ENCODE measurements around the gene IDUA. TPM values are rescaled to one million over a fixed set of nuclear protein-coding genes. Genes with fewer than 3 reads are reported as not detected.

The IDUA gene
- total and polyA plus RNA-seq, 4 donors: 7.5 to 66.5 (median 21.6) TPM

- WGBS, 2 donors: 1 to 3% methylated on average over 40 to 54 of the region's 54 CpGs
- H3K4me1 ChIP-seq (ENCODE audit: control insufficient read depth in 5 of 5, insufficient read depth in 5 of 5, low read length in 5 of 5): peaks cover 0 to 20% (median 3%) of the 10 kb centered on the region in 5 donors
- H3K27me3 ChIP-seq (ENCODE audit: control insufficient read depth in 3 of 3, insufficient read depth in 3 of 3, low read length in 2 of 3): peaks cover 14 to 64% (median 32%) of the 10 kb centered on the region in 3 donors
- peaks cover 0 to 13% (median 0%) of the 10 kb centered on the region in 4 donors for H3K9me3 ChIP-seq (ENCODE audit: control insufficient read depth in 4 of 4, insufficient read depth in 3 of 4, low read length in 3 of 4)
- TF ChIP-seq CTCF (IDR thresholded peaks at IDR 0.05; ENCODE audit: control extremely low read depth, extremely low read depth): no peak
- no peaks in the 10 kb centered on the region for H3K36me3 ChIP-seq (ENCODE audit: control insufficient read depth in 4 of 4, insufficient read depth in 4 of 4, low read length in 4 of 4)
- H3K27ac ChIP-seq (ENCODE audit: low read depth in 1 of 2, low read length in 1 of 2): no peak overlapping the region
- peak overlapping the region; percentile 7 for H3K4me3 ChIP-seq
- DNase-seq (peak in 2 of 3 donors; percentile 59 to 72), ATAC-seq (ENCODE audit: insufficient read depth, low FRiP score) (no peak)
- no peak overlapping the region for H3K9ac ChIP-seq (ENCODE audit: insufficient read depth in 1 of 2, low read length in 2 of 2)
These were observed 15.3 kb downstream of the IDUA start for GRCh38 chr4:1002131-1002630.

GRCh38 chr4:1002631-1003251 lies 15.9 kb downstream of the IDUA start:
- WGBS, 2 donors: 3 to 9% methylated on average over 16 to 75 of the region's 75 CpGs
- no peak for DNase-seq
- TF ChIP-seq CTCF (IDR thresholded peaks at IDR 0.05; ENCODE audit: control extremely low read depth, extremely low read depth): no peak

GRCh38 chr4:1003271-1004070 lies 16.6 kb downstream of the IDUA start:
- Histone ChIP-seq H3K36me3 (ENCODE audit: control insufficient read depth in 4 of 4, insufficient read depth in 4 of 4, low read length in 4 of 4) (no peaks in the 10 kb centered on the region), H3K9me3 (ENCODE audit: control insufficient read depth in 4 of 4, insufficient read depth in 3 of 4, low read length in 3 of 4) (peaks cover 0 to 13% (median 0%) of the 10 kb centered on the region in 4 donors), H3K27ac (ENCODE audit: low read depth in 1 of 2, low read length in 1 of 2) (no peak overlapping the region), H3K4me3 (no peak overlapping the region), H3K4me1 (ENCODE audit: control insufficient read depth in 5 of 5, insufficient read depth in 5 of 5, low read length in 5 of 5) (peaks cover 0 to 17% (median 0%) of the 10 kb centered on the region in 5 donors), H3K9ac (ENCODE audit: insufficient read depth in 1 of 2, low read length in 2 of 2) (no peak overlapping the region), H3K27me3 (ENCODE audit: control insufficient read depth in 3 of 3, insufficient read depth in 3 of 3, low read length in 2 of 3) (peaks cover 14 to 67% (median 36%) of the 10 kb centered on the region in 3 donors)
- no peak for DNase-seq
- WGBS, 2 donors: 28 to 46% methylated on average over 45 to 63 of the region's 63 CpGs
- no peak for TF ChIP-seq CTCF (IDR thresholded peaks at IDR 0.05; ENCODE audit: control extremely low read depth, extremely low read depth)
- no peak for ATAC-seq (ENCODE audit: insufficient read depth, low FRiP score)

More at GRCh38 chr4:1002631-1003251, 15.9 kb downstream of the IDUA start:
- Histone ChIP-seq H3K9ac (ENCODE audit: insufficient read depth in 1 of 2, low read length in 2 of 2) (no peak overlapping the region), H3K36me3 (ENCODE audit: control insufficient read depth in 4 of 4, insufficient read depth in 4 of 4, low read length in 4 of 4) (no peaks in the 10 kb centered on the region), H3K4me1 (ENCODE audit: control insufficient read depth in 5 of 5, insufficient read depth in 5 of 5, low read length in 5 of 5) (peaks cover 0 to 19% (median 0%) of the 10 kb centered on the region in 5 donors), H3K27ac (ENCODE audit: low read depth in 1 of 2, low read length in 1 of 2) (no peak overlapping the region), H3K4me3 (no peak overlapping the region), H3K9me3 (ENCODE audit: control insufficient read depth in 4 of 4, insufficient read depth in 3 of 4, low read length in 3 of 4) (peaks cover 0 to 13% (median 0%) of the 10 kb centered on the region in 4 donors), H3K27me3 (ENCODE audit: control insufficient read depth in 3 of 3, insufficient read depth in 3 of 3, low read length in 2 of 3) (peaks cover 14 to 67% (median 36%) of the 10 kb centered on the region in 3 donors)
- ATAC-seq (ENCODE audit: insufficient read depth, low FRiP score): no peak

All from lung (tissue), 12 donors.